Activated CD4-positive, alpha-beta T cell treated with anti-CD3 and anti-CD28 coated beads, Interleukin-2, amount 10 ng/mL, durations not matched to agents 24 days and 14 days (primary cell): ENCODE results near the gene PIK3R1. TPM values are rescaled to one million over a fixed set of nuclear protein-coding genes. Genes with fewer than 3 reads are reported as not detected.

Source experiments
- DNase-seq: peaks from one replicate; pipeline ENCODE4 v3.0.0; 2022
- H3K27ac Mint-ChIP-seq: one replicate; pipeline ENCODE4 v1.8.0; 2022; ENCODE audit warnings: mild to moderate bottlenecking, mixed read lengths
- H3K27me3 Mint-ChIP-seq: one replicate; pipeline ENCODE4 v1.8.0; 2022; ENCODE audit warnings: mixed read lengths
- H3K36me3 Mint-ChIP-seq: one replicate; pipeline ENCODE4 v1.8.0; 2022; ENCODE audit warnings: low read depth, mild to moderate bottlenecking, mixed read lengths
- H3K4me1 Mint-ChIP-seq: one replicate; pipeline ENCODE4 v1.8.0; 2021; ENCODE audit warnings: mixed read lengths
- H3K4me3 Mint-ChIP-seq: one replicate; pipeline ENCODE4 v1.8.0; 2022; ENCODE audit warnings: mild to moderate bottlenecking, moderate library complexity, mixed read lengths
- H3K9me3 Mint-ChIP-seq: one replicate; pipeline ENCODE4 v1.8.0; 2021; ENCODE audit warnings: mixed read lengths
- intact Hi-C: fragments of 100-400 bp; cut with micrococcal nuclease; formaldehyde crosslinking; loops from one replicate; pipeline ENCODE4 v1.15.1; 2023
- total RNA-seq: library from RNA; stranded (reverse); gene quantifications from 2 replicates; pipeline ENCODE4 v1.2.3, GENCODE V29; 2022

Gene PIK3R1
- total RNA-seq, 1 donor from 2014 or later = 38.6 TPM

GRCh38 chr5:68243251-68243650, 27.7 kb downstream of the PIK3R1 start:
- peak overlapping the region; percentile 53 for H3K4me3 Mint-ChIP-seq
- H3K27me3 Mint-ChIP-seq = no peaks in the 10 kb centered on the region
- peak overlapping the region; percentile 70 for H3K27ac Mint-ChIP-seq
- intact Hi-C loops = loop anchor here (1.0 kb wide), 1 partner anchor 8 kb away; no protein-coding TSS in a partner anchor
- no peak for DNase-seq
- H3K4me1 Mint-ChIP-seq = peaks cover 55% of the 10 kb centered on the region
- H3K9me3 Mint-ChIP-seq = no peaks in the 10 kb centered on the region
- peaks cover 19% of the 10 kb centered on the region for H3K36me3 Mint-ChIP-seq

- H3K27ac Mint-ChIP-seq = peak overlapping the region; percentile 70
- H3K27me3 Mint-ChIP-seq = no peaks in the 10 kb centered on the region
- H3K9me3 Mint-ChIP-seq = no peaks in the 10 kb centered on the region
- H3K36me3 Mint-ChIP-seq = peaks cover 22% of the 10 kb centered on the region
- no peak for DNase-seq
- H3K4me1 Mint-ChIP-seq = peaks cover 54% of the 10 kb centered on the region
- peak overlapping the region; percentile 53 for H3K4me3 Mint-ChIP-seq
- intact Hi-C loops = loop anchor here (1.0 kb wide), 1 partner anchor 8 kb away; no protein-coding TSS in a partner anchor
Measured at GRCh38 chr5:68243681-68244080, 28.1 kb downstream of the PIK3R1 start.

GRCh38 chr5:68245319-68245718, 29.8 kb downstream of the PIK3R1 start:
- H3K27me3 Mint-ChIP-seq = no peaks in the 10 kb centered on the region
- intact Hi-C loops = no loop called here
- DNase-seq = no peak
- H3K9me3 Mint-ChIP-seq = no peaks in the 10 kb centered on the region
- peaks cover 22% of the 10 kb centered on the region for H3K36me3 Mint-ChIP-seq
- no peak overlapping the region for H3K27ac Mint-ChIP-seq
- no peak overlapping the region for H3K4me3 Mint-ChIP-seq
- H3K4me1 Mint-ChIP-seq = peaks cover 54% of the 10 kb centered on the region

- no peaks in the 10 kb centered on the region for H3K9me3 Mint-ChIP-seq
- H3K4me3 Mint-ChIP-seq = no peak overlapping the region
- peaks cover 21% of the 10 kb centered on the region for H3K36me3 Mint-ChIP-seq
- H3K27me3 Mint-ChIP-seq = no peaks in the 10 kb centered on the region
- no peak overlapping the region for H3K27ac Mint-ChIP-seq
- DNase-seq = no peak
- H3K4me1 Mint-ChIP-seq = peaks cover 54% of the 10 kb centered on the region
- intact Hi-C loops = no loop called here
Measured at GRCh38 chr5:68246802-68247201, 31.2 kb downstream of the PIK3R1 start.

DNA sequence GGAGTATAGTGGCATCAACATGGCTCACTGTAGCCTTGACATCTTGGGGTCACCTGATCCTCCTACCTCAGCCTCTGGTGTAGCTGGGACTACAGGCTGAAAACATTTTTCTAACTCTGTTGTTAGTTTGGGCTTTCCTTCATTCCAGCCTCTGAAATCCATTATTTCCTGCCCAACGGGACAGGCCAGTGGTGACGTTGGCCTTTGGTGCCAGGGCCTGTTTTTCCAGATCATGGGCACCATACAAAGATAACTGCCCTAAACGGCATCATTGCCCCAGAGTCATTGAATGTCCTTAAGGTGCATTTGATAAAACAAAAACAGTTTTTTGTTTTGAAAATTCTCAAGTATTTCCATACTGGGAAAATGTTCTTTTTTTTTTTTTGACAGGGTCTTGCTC, 32.1 kb downstream of the PIK3R1 start:
- DNase-seq = no peak
- no peak overlapping the region for H3K27ac Mint-ChIP-seq
- intact Hi-C loops = no loop called here
- no peak overlapping the region for H3K4me3 Mint-ChIP-seq
- H3K9me3 Mint-ChIP-seq = no peaks in the 10 kb centered on the region
- H3K27me3 Mint-ChIP-seq = no peaks in the 10 kb centered on the region
- H3K4me1 Mint-ChIP-seq = peaks cover 53% of the 10 kb centered on the region
- peaks cover 15% of the 10 kb centered on the region for H3K36me3 Mint-ChIP-seq

DNA sequence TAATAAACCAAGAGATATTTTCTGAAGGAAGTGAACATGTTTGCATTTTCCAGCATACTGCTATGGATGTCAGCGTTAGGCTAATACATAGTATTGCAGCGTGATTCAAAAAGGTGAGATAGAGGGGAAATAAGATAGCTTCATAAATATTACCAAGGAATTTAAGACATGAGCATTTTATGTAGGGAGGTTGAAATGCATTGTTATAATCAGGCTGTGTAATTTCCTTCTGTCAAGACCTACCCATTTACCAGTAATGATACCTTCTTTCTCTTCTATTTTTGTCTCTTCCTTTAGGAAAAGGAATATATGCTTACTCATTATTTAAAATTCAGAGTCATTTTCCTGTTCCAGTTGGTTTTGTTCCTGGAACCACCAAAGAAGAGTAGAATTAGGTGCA, 33.3 kb downstream of the PIK3R1 start:
- no peak overlapping the region for H3K27ac Mint-ChIP-seq
- peaks cover 10% of the 10 kb centered on the region for H3K36me3 Mint-ChIP-seq
- H3K27me3 Mint-ChIP-seq = no peaks in the 10 kb centered on the region
- intact Hi-C loops = no loop called here
- no peaks in the 10 kb centered on the region for H3K9me3 Mint-ChIP-seq
- no peak for DNase-seq
- no peak overlapping the region for H3K4me3 Mint-ChIP-seq
- H3K4me1 Mint-ChIP-seq = peaks cover 47% of the 10 kb centered on the region

GRCh38 chr5:68249520-68249919, 34.0 kb downstream of the PIK3R1 start:
- Mint-ChIP-seq H3K4me1 (peaks cover 43% of the 10 kb centered on the region), H3K27ac (no peak overlapping the region), H3K9me3 (no peaks in the 10 kb centered on the region), H3K36me3 (peaks cover 9% of the 10 kb centered on the region), H3K27me3 (no peaks in the 10 kb centered on the region), H3K4me3 (no peak overlapping the region)
- intact Hi-C loops = no loop called here
- DNase-seq = no peak

- peak overlapping the region; percentile 57 for H3K27ac Mint-ChIP-seq
- H3K27me3 Mint-ChIP-seq = no peaks in the 10 kb centered on the region
Measured at GRCh38 chr5:68250661-68251298, 35.2 kb downstream of the PIK3R1 start.

GRCh38 chr5:68251386-68251785, 35.8 kb downstream of the PIK3R1 start:
- no peak overlapping the region for H3K27ac Mint-ChIP-seq
- DNase-seq = peak; percentile 69
- peak overlapping the region; percentile 46 for H3K4me3 Mint-ChIP-seq
- intact Hi-C loops = loop anchor here (1.0 to 10.0 kb wide), 4 partner anchors 8 to 1084 kb away; no protein-coding TSS in a partner anchor
- peaks cover 52% of the 10 kb centered on the region for H3K4me1 Mint-ChIP-seq
- no peaks in the 10 kb centered on the region for H3K9me3 Mint-ChIP-seq
- H3K27me3 Mint-ChIP-seq = no peaks in the 10 kb centered on the region
- H3K36me3 Mint-ChIP-seq = peaks cover 8% of the 10 kb centered on the region

More at GRCh38 chr5:68250661-68251298, 35.2 kb downstream of the PIK3R1 start:
- DNase-seq = no peak
- H3K9me3 Mint-ChIP-seq = no peaks in the 10 kb centered on the region
- intact Hi-C loops = loop anchor here (1.0 to 10.0 kb wide), 4 partner anchors 7 to 1083 kb away; no protein-coding TSS in a partner anchor
- H3K36me3 Mint-ChIP-seq = peaks cover 8% of the 10 kb centered on the region
- H3K4me1 Mint-ChIP-seq = peaks cover 50% of the 10 kb centered on the region
- H3K4me3 Mint-ChIP-seq = peak overlapping the region; percentile 8

DNA sequence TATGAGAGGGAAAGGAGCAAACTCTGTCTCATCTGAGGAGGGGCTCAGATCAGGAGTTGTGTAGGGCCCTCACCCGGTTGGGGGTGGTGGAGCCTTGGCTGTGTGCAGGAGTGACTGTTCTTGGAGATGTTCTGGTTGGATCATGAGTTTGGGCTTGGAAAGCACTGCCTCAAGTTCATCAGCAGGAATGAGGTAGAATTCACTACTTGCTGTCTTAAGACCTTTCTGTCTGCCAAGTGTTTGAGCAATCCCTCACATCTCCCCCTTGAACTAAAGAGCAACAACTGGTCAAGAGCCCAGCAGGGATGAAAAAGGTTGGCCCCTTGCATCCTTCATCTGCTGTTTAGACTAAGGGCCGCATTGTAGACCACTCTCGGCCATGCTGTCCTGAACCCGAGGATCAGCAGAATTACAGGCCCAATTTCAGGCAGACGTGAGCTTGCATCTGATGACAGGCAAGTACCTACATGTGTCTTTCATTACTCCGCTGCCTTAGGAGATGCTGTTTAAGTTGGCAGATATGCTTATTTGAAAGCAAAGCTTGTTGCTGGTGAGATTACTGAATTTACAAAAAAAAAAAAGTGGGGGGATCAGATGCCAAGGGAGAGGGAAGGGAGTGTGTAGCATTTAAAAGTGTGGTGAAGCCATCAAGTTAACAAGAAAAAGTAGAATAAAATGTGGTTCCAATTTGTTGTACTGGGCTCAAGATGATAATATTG, 36.4 kb downstream of the PIK3R1 start:
- Mint-ChIP-seq H3K4me3 (peak overlapping the region; percentile 46), H3K27ac (peak overlapping the region; percentile 69), H3K36me3 (peaks cover 6% of the 10 kb centered on the region), H3K4me1 (peaks cover 55% of the 10 kb centered on the region), H3K9me3 (no peaks in the 10 kb centered on the region), H3K27me3 (no peaks in the 10 kb centered on the region)
- DNase-seq = no peak
- intact Hi-C loops = loop anchor here (1.0 to 10.0 kb wide), 6 partner anchors 9 to 1085 kb away; partner anchors contain the start of gene PIK3R1

DNA sequence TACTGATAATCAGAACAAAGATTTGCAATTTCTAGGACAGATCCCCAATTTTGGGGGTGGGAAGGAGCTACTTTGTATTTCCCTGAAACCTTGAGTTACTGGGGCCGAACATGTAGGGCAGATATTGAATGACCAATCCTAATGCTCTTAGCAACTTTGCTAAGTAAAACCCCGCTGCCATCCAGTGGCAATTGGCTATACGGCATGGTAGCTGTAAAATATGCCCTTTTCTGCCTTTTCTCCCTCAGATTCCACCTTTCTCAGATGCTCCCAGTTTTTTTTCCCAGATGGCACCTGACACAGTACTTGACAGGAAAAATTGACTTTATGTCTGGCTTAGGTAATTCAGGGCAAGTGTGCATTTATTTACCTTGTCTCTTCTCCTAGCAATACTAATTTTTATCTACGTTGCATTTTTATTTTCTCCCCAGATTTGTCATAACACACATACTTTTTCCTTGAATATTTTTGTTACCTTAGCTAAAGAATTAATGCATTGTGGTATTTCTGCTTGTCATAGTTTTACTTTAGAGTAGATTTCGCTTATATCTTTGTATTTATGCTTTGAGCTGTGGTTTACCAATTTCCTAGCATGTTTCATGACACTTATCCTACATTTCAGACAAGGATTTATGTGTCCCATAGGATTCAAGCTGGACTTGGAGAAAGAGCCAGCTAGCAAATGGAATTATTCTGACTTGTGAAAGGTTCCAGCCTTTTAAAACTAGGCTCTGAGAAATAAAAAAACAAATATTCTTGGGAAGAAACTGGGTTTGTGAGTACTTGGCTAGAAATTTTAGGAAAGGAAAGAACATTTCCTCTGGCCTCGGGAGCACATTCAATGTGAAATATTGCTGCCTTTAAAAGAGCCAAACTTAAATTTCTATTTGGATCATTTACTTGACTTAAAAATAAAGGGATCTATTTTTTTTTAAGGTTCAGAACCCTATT, 37.4 kb downstream of the PIK3R1 start:
- Mint-ChIP-seq H3K36me3 (peaks cover 4% of the 10 kb centered on the region), H3K4me1 (peaks cover 61% of the 10 kb centered on the region), H3K9me3 (no peaks in the 10 kb centered on the region), H3K4me3 (no peak overlapping the region), H3K27ac (no peak overlapping the region), H3K27me3 (no peaks in the 10 kb centered on the region)
- intact Hi-C loops = loop anchor here (1.0 to 10.0 kb wide), 5 partner anchors 14 to 1086 kb away; partner anchors contain the start of gene PIK3R1
- peak; percentile 81 for DNase-seq

GRCh38 chr5:68253624-68254585, 38.3 kb downstream of the PIK3R1 start:
- no peak for DNase-seq
- no peaks in the 10 kb centered on the region for H3K27me3 Mint-ChIP-seq
- H3K9me3 Mint-ChIP-seq = no peaks in the 10 kb centered on the region
- no peak overlapping the region for H3K27ac Mint-ChIP-seq
- H3K4me3 Mint-ChIP-seq = no peak overlapping the region
- H3K36me3 Mint-ChIP-seq = peaks cover 5% of the 10 kb centered on the region
- intact Hi-C loops = loop anchor here (2.0 to 10.0 kb wide), 5 partner anchors 15 to 1087 kb away; no protein-coding TSS in a partner anchor
- H3K4me1 Mint-ChIP-seq = peaks cover 63% of the 10 kb centered on the region
